HepG2 (cell line): ENCODE data around the gene BTBD19. TPM values are rescaled to one million over a fixed set of nuclear protein-coding genes. Genes with fewer than 3 reads are reported as not detected.

ENCODE experiments used
- BHLHE40 ChIP-seq: IDR thresholded peaks from 2 replicates; pipeline ENCODE4 v1.6.1; 2011; ENCODE audit warnings: low read length, improper control_type of control experiment
- ESRRA ChIP-seq: sonication (generic); formaldehyde crosslinking; IDR thresholded peaks from 2 replicates; pipeline ENCODE4 v1.5.1; 2020; ENCODE audit warnings: mild to moderate bottlenecking, low read depth, missing genetic modification reagents
- GPN1 ChIP-seq: sonication (generic); formaldehyde crosslinking; IDR thresholded peaks from 2 replicates; pipeline ENCODE4 v1.5.1; 2020; ENCODE audit warnings: missing genetic modification reagents, borderline replicate concordance
- KMT2B ChIP-seq: IDR thresholded peaks from 2 replicates; pipeline ENCODE4 v1.6.1; 2016; ENCODE audit warnings: missing genetic modification reagents, missing compliant biosample characterization
- MED13 ChIP-seq: sonication (generic); formaldehyde crosslinking; IDR thresholded peaks from 2 replicates; pipeline ENCODE4 v1.5.0; 2020; ENCODE audit warnings: missing genetic modification reagents
- MEIS2 ChIP-seq: sonication (generic); formaldehyde crosslinking; IDR thresholded peaks from 2 replicates; pipeline ENCODE4 v1.9.0; 2021; ENCODE audit warnings: mild to moderate bottlenecking, missing genetic modification reagents
- NCOA1 ChIP-seq: sonication (generic); formaldehyde crosslinking; IDR thresholded peaks from 2 replicates; pipeline ENCODE4 v1.9.0; 2021; ENCODE audit warnings: missing genetic modification reagents
- POGZ ChIP-seq: sonication (generic); formaldehyde crosslinking; IDR thresholded peaks from 2 replicates; pipeline ENCODE4 v1.4.0; 2020; ENCODE audit warnings: mild to moderate bottlenecking, missing genetic modification reagents
- SNAPC2 ChIP-seq: sonication (generic); formaldehyde crosslinking; IDR thresholded peaks from 2 replicates; pipeline ENCODE4 v1.8.1; 2022; ENCODE audit warnings: mild to moderate bottlenecking, missing genetic modification reagents
- SSRP1 ChIP-seq: IDR thresholded peaks from 2 replicates; pipeline ENCODE4 v1.6.1; 2016; ENCODE audit warnings: control low read depth
- ZBTB7B ChIP-seq: sonication (generic); formaldehyde crosslinking; IDR thresholded peaks from 2 replicates; pipeline ENCODE4 v1.4.0; 2020; ENCODE audit warnings: missing genetic modification reagents
- ZFP41 ChIP-seq: sonication (generic); formaldehyde crosslinking; IDR thresholded peaks from 2 replicates; pipeline ENCODE4 v1.4.0; 2020; ENCODE audit warnings: mild to moderate bottlenecking, missing genetic modification reagents, borderline replicate concordance
- ZNF263 ChIP-seq: sonication (generic); formaldehyde crosslinking; IDR thresholded peaks from 2 replicates; pipeline ENCODE4 v1.4.0; 2020; ENCODE audit warnings: missing genetic modification reagents
- ZNF577 ChIP-seq: sonication (generic); formaldehyde crosslinking; IDR thresholded peaks from 2 replicates; pipeline ENCODE4 v1.4.0; 2020; ENCODE audit warnings: mild to moderate bottlenecking, low read depth, missing genetic modification reagents, borderline replicate concordance
- ZNF644 ChIP-seq: IDR thresholded peaks from 2 replicates; pipeline ENCODE4 v1.6.1; 2016; ENCODE audit warnings: low read depth
- ZNF709 ChIP-seq: sonication (generic); formaldehyde crosslinking; IDR thresholded peaks from 2 replicates; pipeline ENCODE4 v1.5.0; 2020; ENCODE audit warnings: mild to moderate bottlenecking, missing genetic modification reagents
- ZNF781 ChIP-seq: sonication (generic); formaldehyde crosslinking; IDR thresholded peaks from 2 replicates; pipeline ENCODE4 v1.5.1; 2020; ENCODE audit warnings: borderline replicate concordance, mild to moderate bottlenecking, missing genetic modification reagents; ENCODE audit errors: not compliant biosample characterization
- polyA plus RNA-seq, 8 experiments: library from polyadenylated mRNA; depleted of rRNA in 3 of 8; stranded (reverse) in 7 of 8; unstranded in 1 of 8; fragments of >200 nt; fragmentation: Illumina TruSeq in 4 of 8; extraction: Trizol in 4 of 8; gene quantifications; 2 replicates each; pipeline versions ENCODE4 v1.2.1 to v1.2.3, GENCODE V29; 2011 to 2016; ENCODE audit warnings: low read depth in 4 of 8, missing spikeins in 1 of 8, mixed read lengths in 1 of 8; ENCODE audit not compliant: insufficient read depth in 1 of 8
- total RNA-seq, 5 experiments: library from RNA; depleted of rRNA; stranded (reverse); fragments of >200 nt; fragmentation: Illumina TruSeq; extraction: Trizol; gene quantifications; 2 replicates each; pipeline ENCODE4 v1.2.3, GENCODE V29; 2016; ENCODE audit warnings: low read depth in 1 of 5
- TF ChIP-seq, protein P1 (sequence below): sonication (generic); formaldehyde crosslinking; IDR thresholded peaks from 2 replicates; pipeline ENCODE4 v1.5.1; 2020; ENCODE audit warnings: missing genetic modification reagents, mild to moderate bottlenecking, borderline replicate concordance
- TF ChIP-seq, protein P2 (sequence below): sonication (generic); formaldehyde crosslinking; IDR thresholded peaks from 2 replicates; pipeline ENCODE4 v1.4.0; 2020; ENCODE audit warnings: mild to moderate bottlenecking, missing genetic modification reagents
- TF ChIP-seq, protein P3 (sequence below): sonication (generic); formaldehyde crosslinking; IDR thresholded peaks from 2 replicates; pipeline ENCODE4 v1.9.0; 2021; ENCODE audit warnings: missing genetic modification reagents, borderline replicate concordance
- TF ChIP-seq, protein P4 (sequence below): fragments of 450-650 bp; IDR thresholded peaks from 2 replicates; pipeline ENCODE4 v1.6.1; 2016
- TF ChIP-seq, protein P5 (sequence below): sonication (generic); formaldehyde crosslinking; IDR thresholded peaks from 2 replicates; pipeline ENCODE4 v1.4.0; 2020; ENCODE audit warnings: mild to moderate bottlenecking, low read depth, missing genetic modification reagents
- TF ChIP-seq, protein P6 (sequence below): sonication (generic); formaldehyde crosslinking; conservative IDR thresholded peaks from 2 replicates; pipeline ENCODE4 v1.4.0; 2020; ENCODE audit warnings: missing genetic modification reagents

BTBD19 gene
- total and polyA plus RNA-seq, 2 of the 13 experiments (the other 11 are each of a cell fraction or from before 2014, with no cell fraction given) = 2.7 to 6.7 TPM

DNA sequence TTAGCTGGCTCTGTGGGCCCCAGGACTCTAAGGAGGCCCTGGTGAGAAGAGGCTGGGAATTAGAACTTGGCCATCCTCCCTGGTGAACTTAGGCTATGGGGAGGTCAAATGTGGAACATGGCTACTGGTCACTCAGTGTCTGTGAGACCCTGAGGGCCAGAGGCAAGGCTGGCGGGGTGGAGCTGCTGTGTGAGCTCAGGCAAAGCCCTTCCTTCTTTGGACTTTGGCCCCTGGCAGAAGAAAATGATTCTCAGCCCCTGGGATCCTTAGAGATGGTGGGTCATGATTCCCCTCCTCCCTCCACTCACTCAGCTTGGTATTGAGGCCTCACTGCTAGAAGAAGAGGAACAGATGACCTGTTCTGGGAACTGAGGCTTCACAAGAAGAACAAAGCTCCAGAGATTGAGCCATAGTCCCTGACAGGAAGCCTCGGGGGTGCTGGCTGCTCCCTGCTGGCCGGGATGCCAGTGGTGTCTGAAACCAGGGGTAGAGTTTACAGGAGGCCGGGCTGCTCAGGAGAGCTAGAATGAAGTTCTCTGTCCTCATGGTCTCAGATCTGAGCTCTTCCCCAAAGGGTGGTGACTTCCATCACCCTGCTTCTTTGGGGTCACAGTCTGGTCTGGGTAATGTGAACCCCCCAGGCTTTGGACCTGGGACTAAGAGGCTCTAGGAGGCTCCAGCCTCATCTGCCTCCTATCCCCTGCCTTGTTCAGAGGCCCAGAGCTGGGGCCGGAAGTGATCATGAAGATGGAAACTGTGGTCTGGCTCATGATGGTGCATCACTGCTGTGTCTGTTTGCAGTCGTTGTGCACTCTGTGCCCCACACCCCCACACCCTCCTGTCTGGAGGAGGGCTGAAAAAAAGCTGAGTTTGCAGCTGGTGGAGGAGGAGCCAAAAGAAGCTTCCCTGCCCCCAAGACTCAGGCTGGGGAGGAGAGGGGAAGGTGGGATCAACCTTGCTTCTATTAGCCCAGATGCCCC is 905 bp downstream of the BTBD19 start (continued):
- TF ChIP-seq MED13 (CRISPR knock-in tag) (no peak), KMT2B (no peak), ZFP41 (CRISPR knock-in tag) (no peak), POGZ (CRISPR knock-in tag) (no peak), MEIS2 (CRISPR knock-in tag) (0 out of 2 replicates have a peak, but pooled peaks have one; percentile 60), ZNF263 (CRISPR knock-in tag) (no peak), GPN1 (CRISPR knock-in tag) (no peak), ZNF709 (CRISPR knock-in tag) (no peak), BHLHE40 (no peak), SNAPC2 (peak; percentile 26; the same call in 1 of the 2 replicates), ZNF644 (CRISPR knock-in tag) (no peak), ZNF577 (CRISPR knock-in tag) (no peak), SSRP1 (CRISPR knock-in tag) (peak; percentile 11; the same call in 1 of the 2 replicates), ZNF781 (CRISPR knock-in tag) (no peak), ZBTB7B (CRISPR knock-in tag) (peak; percentile 35; the same call in 1 of the 2 replicates), NCOA1 (CRISPR knock-in tag) (0 out of 2 replicates have a peak, but pooled peaks have one; percentile 51), ESRRA (no peak)
- TF ChIP-seq, protein P1, sequence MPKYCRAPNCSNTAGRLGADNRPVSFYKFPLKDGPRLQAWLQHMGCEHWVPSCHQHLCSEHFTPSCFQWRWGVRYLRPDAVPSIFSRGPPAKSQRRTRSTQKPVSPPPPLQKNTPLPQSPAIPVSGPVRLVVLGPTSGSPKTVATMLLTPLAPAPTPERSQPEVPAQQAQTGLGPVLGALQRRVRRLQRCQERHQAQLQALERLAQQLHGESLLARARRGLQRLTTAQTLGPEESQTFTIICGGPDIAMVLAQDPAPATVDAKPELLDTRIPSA (CRISPR knock-in tag) = no peak
- TF ChIP-seq, protein P2, sequence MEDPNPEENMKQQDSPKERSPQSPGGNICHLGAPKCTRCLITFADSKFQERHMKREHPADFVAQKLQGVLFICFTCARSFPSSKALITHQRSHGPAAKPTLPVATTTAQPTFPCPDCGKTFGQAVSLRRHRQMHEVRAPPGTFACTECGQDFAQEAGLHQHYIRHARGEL (CRISPR knock-in tag) = no peak
- TF ChIP-seq, protein P3, sequence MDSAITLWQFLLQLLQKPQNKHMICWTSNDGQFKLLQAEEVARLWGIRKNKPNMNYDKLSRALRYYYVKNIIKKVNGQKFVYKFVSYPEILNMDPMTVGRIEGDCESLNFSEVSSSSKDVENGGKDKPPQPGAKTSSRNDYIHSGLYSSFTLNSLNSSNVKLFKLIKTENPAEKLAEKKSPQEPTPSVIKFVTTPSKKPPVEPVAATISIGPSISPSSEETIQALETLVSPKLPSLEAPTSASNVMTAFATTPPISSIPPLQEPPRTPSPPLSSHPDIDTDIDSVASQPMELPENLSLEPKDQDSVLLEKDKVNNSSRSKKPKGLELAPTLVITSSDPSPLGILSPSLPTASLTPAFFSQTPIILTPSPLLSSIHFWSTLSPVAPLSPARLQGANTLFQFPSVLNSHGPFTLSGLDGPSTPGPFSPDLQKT (CRISPR knock-in tag) = no peak
- TF ChIP-seq, protein P4, sequence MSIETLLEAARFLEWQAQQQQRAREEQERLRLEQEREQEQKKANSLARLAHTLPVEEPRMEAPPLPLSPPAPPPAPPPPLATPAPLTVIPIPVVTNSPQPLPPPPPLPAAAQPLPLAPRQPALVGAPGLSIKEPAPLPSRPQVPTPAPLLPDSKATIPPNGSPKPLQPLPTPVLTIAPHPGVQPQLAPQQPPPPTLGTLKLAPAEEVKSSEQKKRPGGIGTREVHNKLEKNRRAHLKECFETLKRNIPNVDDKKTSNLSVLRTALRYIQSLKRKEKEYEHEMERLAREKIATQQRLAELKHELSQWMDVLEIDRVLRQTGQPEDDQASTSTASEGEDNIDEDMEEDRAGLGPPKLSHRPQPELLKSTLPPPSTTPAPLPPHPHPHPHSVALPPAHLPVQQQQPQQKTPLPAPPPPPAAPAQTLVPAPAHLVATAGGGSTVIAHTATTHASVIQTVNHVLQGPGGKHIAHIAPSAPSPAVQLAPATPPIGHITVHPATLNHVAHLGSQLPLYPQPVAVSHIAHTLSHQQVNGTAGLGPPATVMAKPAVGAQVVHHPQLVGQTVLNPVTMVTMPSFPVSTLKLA = no peak
- TF ChIP-seq, protein P5, sequence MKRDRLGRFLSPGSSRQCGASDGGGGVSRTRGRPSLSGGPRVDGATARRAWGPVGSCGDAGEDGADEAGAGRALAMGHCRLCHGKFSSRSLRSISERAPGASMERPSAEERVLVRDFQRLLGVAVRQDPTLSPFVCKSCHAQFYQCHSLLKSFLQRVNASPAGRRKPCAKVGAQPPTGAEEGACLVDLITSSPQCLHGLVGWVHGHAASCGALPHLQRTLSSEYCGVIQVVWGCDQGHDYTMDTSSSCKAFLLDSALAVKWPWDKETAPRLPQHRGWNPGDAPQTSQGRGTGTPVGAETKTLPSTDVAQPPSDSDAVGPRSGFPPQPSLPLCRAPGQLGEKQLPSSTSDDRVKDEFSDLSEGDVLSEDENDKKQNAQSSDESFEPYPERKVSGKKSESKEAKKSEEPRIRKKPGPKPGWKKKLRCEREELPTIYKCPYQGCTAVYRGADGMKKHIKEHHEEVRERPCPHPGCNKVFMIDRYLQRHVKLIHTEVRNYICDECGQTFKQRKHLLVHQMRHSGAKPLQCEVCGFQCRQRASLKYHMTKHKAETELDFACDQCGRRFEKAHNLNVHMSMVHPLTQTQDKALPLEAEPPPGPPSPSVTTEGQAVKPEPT = no peak
- TF ChIP-seq, protein P6, sequence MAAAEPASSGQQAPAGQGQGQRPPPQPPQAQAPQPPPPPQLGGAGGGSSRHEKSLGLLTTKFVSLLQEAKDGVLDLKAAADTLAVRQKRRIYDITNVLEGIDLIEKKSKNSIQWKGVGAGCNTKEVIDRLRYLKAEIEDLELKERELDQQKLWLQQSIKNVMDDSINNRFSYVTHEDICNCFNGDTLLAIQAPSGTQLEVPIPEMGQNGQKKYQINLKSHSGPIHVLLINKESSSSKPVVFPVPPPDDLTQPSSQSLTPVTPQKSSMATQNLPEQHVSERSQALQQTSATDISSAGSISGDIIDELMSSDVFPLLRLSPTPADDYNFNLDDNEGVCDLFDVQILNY (CRISPR knock-in tag) = no peak
